SK-N-MC (cell line): Measurements from ENCODE around the gene SLC2A11.

ENCODE experiments used
- DNase-seq: peaks from one replicate; pipeline ENCODE4 v3.0.0-alpha.2; 2011; ENCODE audit warnings: low read depth, low spot score
- H3K27ac ChIP-seq: fragments of 200-600 bp; sonication (generic); 2 replicates; pipeline ENCODE4 v1.5.1; 2016; ENCODE audit warnings: mixed run types
- H3K36me3 ChIP-seq: fragments of 200-600 bp; sonication (generic); 2 replicates; pipeline ENCODE4 v1.6.1; 2017; ENCODE audit warnings: antibody characterized with exemption, low read length, mixed read lengths; ENCODE audit not compliant: insufficient read depth
- H3K4me3 ChIP-seq: fragments of 200-600 bp; sonication (generic); 2 replicates; pipeline ENCODE4 v1.5.1; 2016
- H3K9ac ChIP-seq: fragments of 200-600 bp; sonication (generic); 2 replicates; pipeline ENCODE4 v1.8.0; 2017; ENCODE audit warnings: mixed run types, mixed read lengths; ENCODE audit not compliant: insufficient read length
- H3K9me3 ChIP-seq: fragments of 200-600 bp; sonication (generic); 2 replicates; pipeline ENCODE4 v1.6.1; 2017; ENCODE audit warnings: low read depth, mild to moderate bottlenecking, antibody characterized with exemption, low read length, moderate library complexity, mixed read lengths
- EZH2 ChIP-seq: fragments of 200-600 bp; sonication (generic); IDR thresholded peaks from one replicate; pipeline ENCODE4 v1.6.1; 2017; ENCODE audit warnings: antibody characterized with exemption
- FOXP2 ChIP-seq: optimal IDR thresholded peaks from 2 replicates; pipeline ENCODE3; 2011; ENCODE audit warnings: mild to moderate bottlenecking, moderate library complexity; ENCODE audit not compliant: insufficient read depth; ENCODE audit errors: extremely low read length, control extremely low read depth
- POLR2AphosphoS5 ChIP-seq: IDR thresholded peaks from 2 replicates; pipeline ENCODE4 v1.6.1; 2012; ENCODE audit warnings: mild to moderate bottlenecking, low read depth, low read length, borderline replicate concordance

SLC2A11 gene

GRCh38 chr22:23908587-23909205 is 51.0 kb downstream of the SLC2A11 start:
- peak overlapping the region; percentile 63 for H3K9ac ChIP-seq
- H3K4me3 ChIP-seq: peak overlapping the region; percentile 64
- H3K36me3 ChIP-seq: no peaks in the 10 kb centered on the region
- TF ChIP-seq POLR2AphosphoS5: no peak
- TF ChIP-seq FOXP2: no peak
- TF ChIP-seq EZH2: no peak
- peak; percentile 26 for DNase-seq
- no peaks in the 10 kb centered on the region for H3K9me3 ChIP-seq
- H3K27ac ChIP-seq: peak overlapping the region; percentile 96

GRCh38 chr22:23909296-23909898 is 51.7 kb downstream of the SLC2A11 start:
- TF ChIP-seq POLR2AphosphoS5: peak; percentile 73
- no peak for TF ChIP-seq EZH2
- Histone ChIP-seq H3K36me3 (no peaks in the 10 kb centered on the region), H3K4me3 (peak overlapping the region; percentile 64), H3K9ac (peak overlapping the region; percentile 63), H3K27ac (peak overlapping the region; percentile 96), H3K9me3 (no peaks in the 10 kb centered on the region)
- DNase-seq: peak; percentile 63

DNA sequence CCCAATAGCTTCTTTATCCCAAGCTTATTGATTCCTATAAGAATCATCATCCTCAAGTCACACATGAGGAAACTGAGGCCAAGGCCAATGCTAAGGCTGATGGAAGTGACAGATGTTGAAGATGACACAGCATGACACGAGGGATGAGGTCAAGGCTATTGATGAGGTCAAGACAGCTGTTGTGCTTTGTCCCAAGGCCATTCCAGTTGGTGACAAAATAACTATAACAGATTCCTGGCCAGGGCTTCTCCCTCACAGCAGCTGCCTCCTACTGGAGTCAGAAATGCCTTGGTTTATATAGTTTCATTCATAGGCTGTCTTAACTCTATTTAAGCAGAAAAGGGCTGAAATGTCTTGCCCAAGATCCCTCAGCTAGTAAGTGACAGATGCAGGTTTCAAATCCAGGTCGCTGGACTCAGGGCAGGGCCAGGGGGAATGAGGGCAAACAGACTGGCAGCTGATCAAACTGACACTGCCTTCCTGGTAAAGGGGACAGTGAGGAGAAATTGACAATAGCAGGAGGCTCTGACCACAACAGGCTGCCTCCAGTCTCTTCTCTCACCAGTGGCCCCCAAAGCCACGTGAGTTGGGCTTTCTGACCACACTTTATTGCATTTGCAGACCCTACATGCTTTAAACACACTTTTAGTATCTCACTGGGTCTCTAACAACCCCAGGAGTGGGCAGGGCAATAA is 53.0 kb downstream of the SLC2A11 start:
- DNase-seq: no peak
- Histone ChIP-seq H3K36me3 (no peaks in the 10 kb centered on the region), H3K27ac (peak overlapping the region; percentile 96), H3K4me3 (no peak overlapping the region), H3K9me3 (no peaks in the 10 kb centered on the region), H3K9ac (no peak overlapping the region)
- TF ChIP-seq POLR2AphosphoS5 (no peak), FOXP2 (no peak), EZH2 (no peak)

DNA sequence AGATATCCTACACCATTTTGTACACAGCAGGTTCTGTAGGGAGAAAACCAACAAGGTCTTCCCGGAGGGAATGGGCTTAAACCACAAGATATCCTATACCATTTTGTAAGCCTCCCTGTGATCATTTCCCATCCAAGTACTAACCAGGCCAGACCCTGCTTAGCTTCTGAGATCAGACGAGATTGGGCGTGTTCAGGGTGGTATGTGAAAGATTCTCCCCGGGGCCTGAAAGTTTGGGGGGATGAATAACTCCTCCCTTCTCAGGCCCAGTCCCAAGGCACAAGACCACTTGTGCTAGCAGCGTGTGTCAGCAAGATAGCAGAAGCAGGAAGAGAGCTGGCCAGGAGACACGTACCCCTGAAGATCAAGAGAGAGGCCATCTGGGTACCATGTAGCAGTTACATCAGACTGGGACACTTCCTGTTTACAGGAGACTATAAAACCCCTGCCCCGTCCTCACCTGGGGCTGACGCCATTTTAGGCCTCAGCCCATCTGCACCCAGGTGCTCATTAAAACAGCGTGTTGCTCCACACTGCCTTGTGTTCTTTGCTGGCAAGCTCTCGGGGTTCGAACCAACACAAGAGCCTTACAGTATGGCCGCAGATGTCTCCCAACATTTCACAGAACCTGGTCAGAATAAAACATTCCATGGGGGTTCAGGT is 53.8 kb downstream of the SLC2A11 start:
- no peak overlapping the region for H3K9ac ChIP-seq
- no peaks in the 10 kb centered on the region for H3K36me3 ChIP-seq
- no peaks in the 10 kb centered on the region for H3K9me3 ChIP-seq
- no peak overlapping the region for H3K4me3 ChIP-seq
- H3K27ac ChIP-seq: no peak overlapping the region
- TF ChIP-seq EZH2 (no peak), POLR2AphosphoS5 (no peak), FOXP2 (no peak)
- DNase-seq: no peak

DNA sequence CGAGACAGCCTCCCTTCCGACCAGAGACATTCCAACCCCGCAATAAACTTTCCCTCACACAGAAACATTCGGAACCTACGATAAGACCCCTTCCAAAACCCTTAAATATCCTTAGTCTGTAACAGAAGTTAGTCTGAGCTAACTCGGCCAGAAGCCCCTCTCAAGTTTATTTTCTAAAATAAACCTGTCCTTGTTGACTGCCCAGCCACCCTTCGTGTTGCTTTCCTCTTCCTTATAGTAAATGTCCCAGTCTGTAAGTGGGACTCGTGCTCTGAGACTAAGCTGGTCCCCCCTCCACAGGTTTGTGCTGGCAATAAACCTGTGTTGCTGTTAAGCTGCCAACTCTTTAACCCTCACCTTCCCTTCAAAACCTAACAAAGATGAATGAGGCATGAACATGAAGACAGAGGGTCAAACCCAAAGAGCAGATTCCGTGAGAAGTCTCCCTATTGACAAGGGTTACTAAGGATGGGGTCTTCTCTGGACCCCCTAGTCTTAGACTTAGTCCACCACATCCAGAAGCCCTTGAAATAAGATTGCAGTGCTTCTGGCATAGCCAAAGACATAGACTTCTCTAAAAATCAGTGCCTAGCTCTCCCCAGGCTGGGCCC is 54.7 kb downstream of the SLC2A11 start:
- Histone ChIP-seq H3K36me3 (no peaks in the 10 kb centered on the region), H3K27ac (no peak overlapping the region), H3K9me3 (no peaks in the 10 kb centered on the region), H3K4me3 (no peak overlapping the region), H3K9ac (no peak overlapping the region)
- 0 out of 2 replicates have a peak, but pooled peaks have one; percentile 13 for TF ChIP-seq POLR2AphosphoS5
- no peak for TF ChIP-seq EZH2
- TF ChIP-seq FOXP2: no peak
- no peak for DNase-seq

GRCh38 chr22:23913306-23913660 is 55.6 kb downstream of the SLC2A11 start:
- TF ChIP-seq FOXP2 (no peak), EZH2 (no peak), POLR2AphosphoS5 (no peak)
- peak overlapping the region; percentile 90 for H3K27ac ChIP-seq
- H3K36me3 ChIP-seq: no peaks in the 10 kb centered on the region
- peak overlapping the region; percentile 93 for H3K9ac ChIP-seq
- peak overlapping the region; percentile 80 for H3K4me3 ChIP-seq
- H3K9me3 ChIP-seq: no peaks in the 10 kb centered on the region
- DNase-seq: no peak

DNA sequence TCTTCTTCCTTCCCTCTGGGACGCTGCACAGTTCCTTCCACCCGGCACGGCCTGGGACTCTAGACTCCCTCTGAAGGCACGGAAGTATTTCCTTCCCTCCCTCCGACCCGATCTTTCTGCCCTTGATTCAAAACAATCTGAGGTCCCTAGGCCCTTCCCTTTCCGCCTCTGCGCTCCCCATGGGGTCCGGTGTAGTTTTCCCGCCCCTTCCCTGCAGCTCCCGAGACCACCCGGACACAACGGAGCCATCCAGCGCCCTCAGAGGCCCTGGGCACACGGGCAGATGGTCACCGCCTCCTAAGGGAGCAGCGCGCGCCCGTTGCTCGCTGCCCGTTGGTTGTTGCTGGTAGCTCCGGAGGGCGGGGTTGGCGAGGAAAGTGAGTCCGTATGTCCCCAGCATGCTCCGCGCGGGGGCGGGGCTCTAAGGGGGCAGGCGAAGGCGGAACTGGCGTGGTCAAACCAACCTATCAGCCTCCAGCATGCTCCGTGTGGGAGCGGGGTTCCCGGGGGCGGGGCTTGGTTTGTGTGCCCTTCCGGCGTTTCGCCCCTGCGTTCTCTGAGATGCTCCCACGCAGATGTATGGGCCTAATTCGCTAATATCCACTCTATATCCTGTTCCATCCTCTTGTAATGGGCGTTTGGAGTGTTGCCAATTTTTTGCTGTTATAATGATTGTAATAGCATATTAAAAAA is 56.1 kb downstream of the SLC2A11 start:
- peak overlapping the region; percentile 93 for H3K9ac ChIP-seq
- no peaks in the 10 kb centered on the region for H3K36me3 ChIP-seq
- DNase-seq: peak; percentile 86
- TF ChIP-seq FOXP2 (no peak), POLR2AphosphoS5 (peak; percentile 97)
- peak overlapping the region; percentile 93 for H3K27ac ChIP-seq
- H3K4me3 ChIP-seq: peak overlapping the region; percentile 80
- no peaks in the 10 kb centered on the region for H3K9me3 ChIP-seq
